Lung (tissue), 12 donors: ENCODE results near the gene IQGAP3. TPM values are rescaled to one million over a fixed set of nuclear protein-coding genes. Genes with fewer than 3 reads are reported as not detected.

Experiments
- ATAC-seq: fragments of 200-7000 bp; cut with Tn5 transposase; one replicate; pipeline ENCODE4 v1.9.1; 2020; ENCODE audit warnings: moderate number of reproducible peaks; ENCODE audit not compliant: insufficient read depth, low FRiP score
- DNase-seq, 3 donors: peaks; one replicate each; pipeline ENCODE4 v3.0.0-alpha.2; 2013 to 2017
- H3K27ac ChIP-seq, 2 donors: one replicate each; pipeline ENCODE4 v1.5.1; 2013; ENCODE audit warnings: mild to moderate bottlenecking in 2 of 2, moderate library complexity in 2 of 2, control low read depth in 1 of 2, inconsistent platforms in 1 of 2, low read depth in 1 of 2, low read length in 1 of 2
- H3K27me3 ChIP-seq, 3 donors: one replicate each; pipeline ENCODE4 v1.5.1; 2013; ENCODE audit warnings: low read length in 2 of 3; ENCODE audit not compliant: control insufficient read depth in 3 of 3, insufficient read depth in 3 of 3
- H3K36me3 ChIP-seq, 4 donors: one replicate each; pipeline ENCODE4 v1.5.1; 2013; ENCODE audit warnings: low read length in 4 of 4, mild to moderate bottlenecking in 1 of 4, moderate library complexity in 1 of 4; ENCODE audit not compliant: control insufficient read depth in 4 of 4, insufficient read depth in 4 of 4
- H3K4me1 ChIP-seq, 5 donors: one replicate each; pipeline ENCODE4 v1.5.1; 2013; ENCODE audit warnings: low read length in 5 of 5, mild to moderate bottlenecking in 2 of 5, moderate library complexity in 1 of 5; ENCODE audit not compliant: control insufficient read depth in 5 of 5, insufficient read depth in 5 of 5
- H3K4me3 ChIP-seq: one replicate; pipeline ENCODE4 v1.5.1; 2013; ENCODE audit warnings: mild to moderate bottlenecking, control low read depth, moderate library complexity
- H3K9ac ChIP-seq, 2 donors: one replicate each; pipeline ENCODE4 v1.5.1; 2013; ENCODE audit warnings: low read length in 2 of 2, control low read depth in 1 of 2; ENCODE audit not compliant: insufficient read depth in 1 of 2
- H3K9me3 ChIP-seq, 4 donors: one replicate each; pipeline ENCODE4 v1.5.1; 2013; ENCODE audit warnings: low read length in 3 of 4, mild to moderate bottlenecking in 1 of 4, moderate library complexity in 1 of 4; ENCODE audit not compliant: control insufficient read depth in 4 of 4, insufficient read depth in 3 of 4
- WGBS, 2 donors: extraction: QIAGEN DNeasy Blood & Tissue Kit; methylation state at CpG; one replicate each; pipeline ENCODE4 v1.1.7; 2013; 5-methylcytosine and 5-hydroxymethylcytosine counted together
- polyA plus RNA-seq, 2 donors: library from polyadenylated mRNA; stranded (reverse); fragments of 200-250 nt; gene quantifications; one replicate each; pipeline ENCODE4 v1.2.1, GENCODE V29; 2013
- total RNA-seq, 2 donors: library from RNA; depleted of rRNA in 1 of 2; stranded (reverse); fragments of >200 nt in 1 of 2; gene quantifications; one replicate each; pipeline ENCODE4 v1.2.1, GENCODE V29; 2014 to 2021
- TF ChIP-seq, protein P1 (sequence below): IDR thresholded peaks from 2 replicates; pipeline ENCODE4 v1.5.1; 2012; ENCODE audit warnings: mild to moderate bottlenecking; ENCODE audit errors: control extremely low read depth, extremely low read depth
- donor health status: control.
- donor health status: control.
- donor health status: Bipolar disorder and iron deficiency.
- donor health status: healthy.
- donor health status: DM: yes; HTN: yes; CAD: no.

IQGAP3 gene
- total and polyA plus RNA-seq, 4 donors, result 0.42 to 3.4 (median 1.2) TPM

DNA sequence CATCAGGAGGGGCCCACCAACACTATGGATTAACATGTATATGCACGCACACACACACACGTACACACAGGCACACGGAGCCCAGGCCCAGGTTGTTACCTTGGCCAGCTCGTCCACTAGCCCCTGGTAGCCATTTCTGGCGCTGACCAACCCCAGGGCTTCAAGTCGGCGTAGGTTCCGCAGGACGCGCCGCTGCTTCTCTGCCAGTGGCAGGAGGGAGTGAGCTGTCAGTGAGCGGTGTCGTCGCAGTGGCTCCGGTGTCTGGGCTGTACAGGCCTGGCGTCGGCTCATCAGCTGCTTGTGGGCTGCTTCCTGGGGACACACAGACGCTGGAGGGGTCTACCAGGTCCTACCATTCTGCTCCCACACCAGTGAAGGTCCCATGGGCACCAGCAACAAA lies 42.4 kb downstream of the IQGAP3 start:
- no peak overlapping the region for H3K9ac ChIP-seq
- no peak for DNase-seq
- H3K27ac ChIP-seq, result no peak overlapping the region
- H3K36me3 ChIP-seq, result peaks cover 0 to 32% (median 0%) of the 10 kb centered on the region in 4 donors
- peaks cover 0 to 4% (median 0%) of the 10 kb centered on the region in 5 donors for H3K4me1 ChIP-seq
- no peaks in the 10 kb centered on the region for H3K9me3 ChIP-seq
- TF ChIP-seq, protein P1, sequence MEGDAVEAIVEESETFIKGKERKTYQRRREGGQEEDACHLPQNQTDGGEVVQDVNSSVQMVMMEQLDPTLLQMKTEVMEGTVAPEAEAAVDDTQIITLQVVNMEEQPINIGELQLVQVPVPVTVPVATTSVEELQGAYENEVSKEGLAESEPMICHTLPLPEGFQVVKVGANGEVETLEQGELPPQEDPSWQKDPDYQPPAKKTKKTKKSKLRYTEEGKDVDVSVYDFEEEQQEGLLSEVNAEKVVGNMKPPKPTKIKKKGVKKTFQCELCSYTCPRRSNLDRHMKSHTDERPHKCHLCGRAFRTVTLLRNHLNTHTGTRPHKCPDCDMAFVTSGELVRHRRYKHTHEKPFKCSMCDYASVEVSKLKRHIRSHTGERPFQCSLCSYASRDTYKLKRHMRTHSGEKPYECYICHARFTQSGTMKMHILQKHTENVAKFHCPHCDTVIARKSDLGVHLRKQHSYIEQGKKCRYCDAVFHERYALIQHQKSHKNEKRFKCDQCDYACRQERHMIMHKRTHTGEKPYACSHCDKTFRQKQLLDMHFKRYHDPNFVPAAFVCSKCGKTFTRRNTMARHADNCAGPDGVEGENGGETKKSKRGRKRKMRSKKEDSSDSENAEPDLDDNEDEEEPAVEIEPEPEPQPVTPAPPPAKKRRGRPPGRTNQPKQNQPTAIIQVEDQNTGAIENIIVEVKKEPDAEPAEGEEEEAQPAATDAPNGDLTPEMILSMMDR, result no peak
- no peaks in the 10 kb centered on the region for H3K27me3 ChIP-seq
- no peak for ATAC-seq
- no peak overlapping the region for H3K4me3 ChIP-seq
- 98% methylated on average over 18 of the region's 18 CpGs for WGBS, 2 donors

- Histone ChIP-seq H3K27ac (no peak overlapping the region), H3K4me3 (no peak overlapping the region), H3K9me3 (no peaks in the 10 kb centered on the region), H3K36me3 (peaks cover 0 to 27% (median 0%) of the 10 kb centered on the region in 4 donors), H3K9ac (no peak overlapping the region), H3K4me1 (peaks cover 0 to 4% (median 0%) of the 10 kb centered on the region in 5 donors), H3K27me3 (no peaks in the 10 kb centered on the region)
- TF ChIP-seq, protein P1, result no peak
- ATAC-seq (no peak), DNase-seq (no peak)
- 93 to 97% methylated on average over 8 of the region's 8 CpGs for WGBS, 2 donors
Measured at GRCh38 chr1:156528875-156529425, 43.4 kb downstream of the IQGAP3 start.

DNA sequence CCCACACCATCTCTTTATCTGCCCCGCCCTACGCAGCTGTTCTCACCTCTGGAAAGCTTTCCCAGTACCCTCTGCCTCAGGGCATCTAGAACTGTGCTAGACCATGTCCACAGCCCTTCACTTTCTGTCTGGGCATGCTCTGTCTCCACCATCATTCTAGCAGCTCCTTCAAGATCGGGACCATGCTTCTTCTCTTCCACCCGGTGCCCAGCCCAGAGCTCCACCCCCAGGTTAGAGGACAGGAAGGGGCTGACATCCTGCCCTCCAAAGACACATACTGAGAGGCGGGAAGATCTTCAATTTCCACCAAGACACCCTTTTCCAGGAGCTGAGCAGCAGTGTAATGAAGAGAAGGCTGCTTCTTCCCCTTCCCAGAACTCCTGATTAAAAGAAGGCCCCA lies 44.1 kb downstream of the IQGAP3 start:
- Histone ChIP-seq H3K27me3 (no peaks in the 10 kb centered on the region), H3K4me1 (peaks cover 0 to 4% (median 0%) of the 10 kb centered on the region in 5 donors), H3K27ac (no peak overlapping the region), H3K9ac (no peak overlapping the region), H3K9me3 (no peaks in the 10 kb centered on the region), H3K36me3 (peaks cover 0 to 22% (median 0%) of the 10 kb centered on the region in 4 donors), H3K4me3 (no peak overlapping the region)
- DNase-seq, result no peak
- whole genome bisulfite sequencing, 2 donors, result 70 to 80% methylated on average over 5 of the region's 5 CpGs
- TF ChIP-seq, protein P1, result no peak
- ATAC-seq, result no peak

- WGBS, 2 donors, result 81 to 82% methylated on average over 2 of the region's 2 CpGs
- Histone ChIP-seq H3K4me1 (peaks cover 0 to 4% (median 0%) of the 10 kb centered on the region in 5 donors), H3K27ac (no peak overlapping the region), H3K27me3 (no peaks in the 10 kb centered on the region), H3K9me3 (no peaks in the 10 kb centered on the region), H3K9ac (no peak overlapping the region), H3K36me3 (peaks cover 0 to 16% (median 0%) of the 10 kb centered on the region in 4 donors), H3K4me3 (no peak overlapping the region)
- DNase-seq, result no peak
- TF ChIP-seq, protein P1, result no peak
- no peak for ATAC-seq
Measured at GRCh38 chr1:156527584-156527983, 44.8 kb downstream of the IQGAP3 start.
